K562 (cell line): ENCODE data around the gene ZNF865. TPM values are rescaled to one million over a fixed set of nuclear protein-coding genes. Genes with fewer than 3 reads are reported as not detected.

Source experiments
- ATF1 ChIP-seq, 2 experiments: fragments of 450-650 bp in 1 of 2; IDR thresholded peaks; 2 replicates each; pipeline ENCODE4 v1.6.1; 2016; ENCODE audit warnings: missing compliant biosample characterization in 1 of 2, missing genetic modification characterization in 1 of 2
- DMBX1 ChIP-seq: fragments of 250-450 bp; sonication (Bioruptor Pico); IDR thresholded peaks from 2 replicates; pipeline ENCODE4 v1.8.0; 2022; ENCODE audit warnings: inconsistent platforms, mild to moderate bottlenecking, moderate library complexity, borderline replicate concordance
- E2F4 ChIP-seq: sonication (generic); formaldehyde crosslinking; IDR thresholded peaks from 2 replicates; pipeline ENCODE4 v1.8.0; 2022; ENCODE audit warnings: mild to moderate bottlenecking, low read depth, missing genetic modification reagents
- FIP1L1 ChIP-seq: fragments of 200-400 bp; formaldehyde crosslinking; IDR thresholded peaks from 2 replicates; pipeline ENCODE4 v1.6.1; 2018; ENCODE audit warnings: mild to moderate bottlenecking, low read depth, low read length; ENCODE audit not compliant: poor library complexity, severe bottlenecking
- GATAD2B ChIP-seq: fragments of 450-650 bp; IDR thresholded peaks from 2 replicates; pipeline ENCODE4 v1.6.1; 2017; ENCODE audit warnings: mild to moderate bottlenecking, borderline replicate concordance
- MEIS2 ChIP-seq: fragments of 450-650 bp; IDR thresholded peaks from 2 replicates; pipeline ENCODE4 v1.6.1; 2014; ENCODE audit warnings: mild to moderate bottlenecking; ENCODE audit not compliant: partially characterized antibody
- NCOA1 ChIP-seq: fragments of 450-650 bp; IDR thresholded peaks from 2 replicates; pipeline ENCODE4 v1.6.1; 2016; ENCODE audit warnings: low read depth
- NEUROD1 ChIP-seq: fragments of 150-350 bp; IDR thresholded peaks from 2 replicates; pipeline ENCODE4 v1.6.1; 2014; ENCODE audit warnings: borderline replicate concordance, low read length, low read depth; ENCODE audit not compliant: partially characterized antibody
- POLR2A ChIP-seq: fragments of 450-650 bp; conservative IDR thresholded peaks from 2 replicates; pipeline ENCODE4 v1.6.1; 2016
- POLR2AphosphoS5 ChIP-seq: IDR thresholded peaks from 2 replicates; pipeline ENCODE4 v1.6.1; 2011; ENCODE audit warnings: mild to moderate bottlenecking, low read depth, low read length, moderate library complexity; ENCODE audit not compliant: control insufficient read depth, insufficient read depth
- RFX5 ChIP-seq: IDR thresholded peaks from 2 replicates; pipeline ENCODE4 v1.6.1; 2011; ENCODE audit warnings: low read depth, mild to moderate bottlenecking, improper control_type of control experiment, low read length
- TEAD4 ChIP-seq, 2 experiments: sonication (generic) in 1 of 2; formaldehyde crosslinking in 1 of 2; IDR thresholded peaks; 2 replicates each; pipeline versions ENCODE4 v1.6.1 to v1.8.0; 2012 to 2022; ENCODE audit warnings: borderline replicate concordance in 1 of 2, inconsistent platforms in 1 of 2, low read length in 1 of 2, mild to moderate bottlenecking in 1 of 2, missing genetic modification reagents in 1 of 2
- ZBED1 ChIP-seq: IDR thresholded peaks from 2 replicates; pipeline ENCODE4 v1.6.1; 2014
- ZBTB40 ChIP-seq, 2 experiments: fragments of 450-650 bp in 1 of 2; sonication (generic) in 1 of 2; formaldehyde crosslinking in 1 of 2; IDR thresholded peaks; 2 replicates each; pipeline versions ENCODE4 v1.7.1 to v1.9.0; 2016 to 2022; ENCODE audit warnings: inconsistent platforms in 1 of 2, mild to moderate bottlenecking in 1 of 2, missing genetic modification reagents in 1 of 2
- ZNF197 ChIP-seq: fragments of 200-800 bp; sonication (Bioruptor generic); IDR thresholded peaks from 2 replicates; pipeline ENCODE4 v1.6.1; 2016; ENCODE audit warnings: low read depth, missing genetic modification characterization, missing compliant biosample characterization
- ZNF699 ChIP-seq: fragments of 250-450 bp; sonication (Bioruptor Pico); IDR thresholded peaks from 2 replicates; pipeline ENCODE4 v1.8.0; 2021; ENCODE audit warnings: mild to moderate bottlenecking, moderate library complexity; ENCODE audit not compliant: insufficient replicate concordance
- ZNF77 ChIP-seq: fragments of 250-450 bp; sonication (Bioruptor Pico); IDR thresholded peaks from 2 replicates; pipeline ENCODE4 v1.5.0; 2020
- polyA plus RNA-seq, 8 experiments: library from polyadenylated mRNA; depleted of rRNA in 4 of 8; stranded (reverse) in 5 of 8; unstranded in 3 of 8; fragments of >200 nt; fragmentation: Nextera tagmentation in 2 of 8; fragmentation: Illumina TruSeq in 1 of 8; extraction: Ambion mirVana in 2 of 8; extraction: Trizol in 1 of 8; gene quantifications; 2 replicates each; pipeline versions ENCODE4 v1.2.1 to v1.2.3, GENCODE V29; 2011 to 2014; ENCODE audit warnings: inconsistent platforms in 1 of 8, missing spikeins in 1 of 8
- total RNA-seq, 7 experiments: library from RNA; depleted of rRNA in 6 of 7; stranded (reverse); fragments of >200 nt in 6 of 7; fragmentation: Illumina TruSeq in 2 of 7; extraction: Trizol in 2 of 7; gene quantifications; 2 replicates each; pipeline versions ENCODE4 v1.2.1 to v1.2.3, GENCODE V29; 2011 to 2021; ENCODE audit warnings: low replicate concordance in 1 of 7

Gene ZNF865
- total and polyA plus RNA-seq, 9 of the 15 experiments (the other 6 are each of a cell fraction or from before 2014, with no cell fraction given), result 0.40 to 18.8 (median 1.6) TPM; not detected in 2

- TF ChIP-seq ZBTB40 (IDR thresholded peaks at IDR 0.05) (no peak), ZBTB40 (CRISPR knock-in tag; IDR thresholded peaks at IDR 0.05) (no peak), FIP1L1 (no peak), ZNF77 (CRISPR knock-in tag) (no peak), POLR2AphosphoS5 (no peak), ZBED1 (no peak), ZNF699 (CRISPR knock-in tag) (no peak), NCOA1 (no peak), DMBX1 (CRISPR knock-in tag) (peak; percentile 62), NEUROD1 (peak; percentile 87), TEAD4 (IDR thresholded peaks at IDR 0.05; ENCODE audit: low read length) (no peak; the same call in 1 of the 2 replicates), TEAD4 (CRISPR knock-in tag; IDR thresholded peaks at IDR 0.05; ENCODE audit: borderline replicate concordance) (no peak), ATF1 (CRISPR knock-in tag; IDR thresholded peaks at IDR 0.05) (no peak), ATF1 (tag; IDR thresholded peaks at IDR 0.05) (0 out of 2 replicates have a peak, but pooled peaks have one; percentile 64), E2F4 (CRISPR knock-in tag) (peak; percentile 84; the same call in 1 of the 2 replicates), MEIS2 (peak; percentile 18), POLR2A (no peak), ZNF197 (CRISPR knock-in tag) (peak; percentile 97), GATAD2B (no peak), RFX5 (no peak)
Measured at GRCh38 chr19:55599842-55600661, 5.4 kb upstream of the ZNF865 start, which contains the start of gene ZNF524 (continued).
